Activated gamma-delta T cell treated with anti-CD3 and anti-CD28 coated beads, Interleukin-2, amount 50 U/mL, for 16 hours (primary cell): ENCODE results near the gene SMIM36.
A peak's percentile ranks its signal among the peaks of the same experiment; 100 is the strongest.
"Not testable (repeated sequence)": the region's sequence is repeated elsewhere in the genome, so short reads cannot be mapped to it uniquely, and the experiment has no call there.

ENCODE experiments used
- DNase-seq: peaks from one replicate; pipeline ENCODE4 v3.0.0-alpha.2; 2020; ENCODE audit warnings: low read depth

The SMIM36 gene

GRCh38 chr17:55510986-55511721 lies at the start of gene SMIM36:
TSS of gene SMIM36 (minus strand) at chr17:55511452.
- DNase-seq, result no peak

GRCh38 chr17:55555772-55556171 lies 44.5 kb upstream of the SMIM36 start:
- DNase-seq, result no peak

GRCh38 chr17:55549140-55549539 lies 37.9 kb upstream of the SMIM36 start:
- no peak for DNase-seq

- DNase-seq, result no peak
Observed at GRCh38 chr17:55546991-55547664, 35.9 kb upstream of the SMIM36 start.

- DNase-seq, result no peak
Observed at GRCh38 chr17:55546481-55546880, 35.2 kb upstream of the SMIM36 start.

GRCh38 chr17:55545806-55546205 lies 34.6 kb upstream of the SMIM36 start:
- no peak for DNase-seq

- no peak for DNase-seq
Observed at GRCh38 chr17:55543709-55544108, 32.5 kb upstream of the SMIM36 start.

GRCh38 chr17:55540414-55541091 lies 29.3 kb upstream of the SMIM36 start:
- DNase-seq, result no peak

GRCh38 chr17:55536205-55536604 lies 25.0 kb upstream of the SMIM36 start:
- no peak for DNase-seq

GRCh38 chr17:55533608-55534007 lies 22.4 kb upstream of the SMIM36 start:
- no peak for DNase-seq

- DNase-seq, result no peak
Observed at GRCh38 chr17:55532670-55533069, 21.4 kb upstream of the SMIM36 start.

GRCh38 chr17:55531053-55531728 lies 19.9 kb upstream of the SMIM36 start:
- no peak for DNase-seq

GRCh38 chr17:55530064-55530463 lies 18.8 kb upstream of the SMIM36 start:
- DNase-seq, result no peak

- no peak for DNase-seq
Observed at GRCh38 chr17:55527540-55528118, 16.4 kb upstream of the SMIM36 start.

- no peak for DNase-seq
Observed at GRCh38 chr17:55524440-55525220, 13.4 kb upstream of the SMIM36 start.

- DNase-seq, result not testable (repeated sequence)
Observed at GRCh38 chr17:55523032-55523431, 11.8 kb upstream of the SMIM36 start.

GRCh38 chr17:55521186-55521585 lies 9.9 kb upstream of the SMIM36 start:
- DNase-seq, result no peak

- no peak for DNase-seq
Observed at GRCh38 chr17:55520402-55520801, 9.2 kb upstream of the SMIM36 start.

- no peak for DNase-seq
Observed at GRCh38 chr17:55518510-55518909, 7.3 kb upstream of the SMIM36 start.

GRCh38 chr17:55513885-55514590 lies 2.8 kb upstream of the SMIM36 start:
- DNase-seq, result peak; percentile 45

- not testable (repeated sequence) for DNase-seq
Observed at GRCh38 chr17:55507669-55508068, 3.6 kb downstream of the SMIM36 start.
